ENCODE data around the gene DLG2. TPM values are rescaled to one million over a fixed set of nuclear protein-coding genes. Genes with fewer than 3 reads are reported as not detected.
"Not testable (repeated sequence)": the region's sequence is repeated elsewhere in the genome, so short reads cannot be mapped to it uniquely, and the experiment has no call there.

Gene DLG2
- total and polyA plus RNA-seq, 11 donors = 2.4 to 13.9 (median 7.1) TPM

DNA sequence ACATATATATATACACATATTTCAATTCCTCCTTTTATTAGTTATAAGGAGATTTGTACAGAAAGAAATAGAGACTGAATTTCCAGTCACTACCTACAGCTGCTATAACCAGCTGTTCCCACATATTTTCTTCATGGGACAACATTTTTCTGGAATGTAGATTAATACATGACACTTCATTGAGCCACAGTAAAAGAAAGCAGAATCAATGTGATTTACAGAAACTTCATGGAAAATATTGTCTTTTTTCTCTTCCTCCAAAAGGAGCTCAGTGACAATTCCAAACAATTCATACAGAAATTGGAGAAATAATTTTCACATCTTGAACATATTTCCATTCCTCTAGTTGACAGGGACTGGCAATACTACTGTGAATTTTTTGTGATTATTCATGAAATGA lies 249.2 kb downstream of the DLG2 start:
- no peak for ATAC-seq

GRCh38 chr11:85359859-85360258 lies 267.3 kb downstream of the DLG2 start:
- intact Hi-C loops (cut with DNase I) = no loop called here
- Histone ChIP-seq H3K4me1 (no peaks in the 10 kb centered on the region), H3K27ac (no peak overlapping the region), H3K4me3 (no peak overlapping the region), H3K36me3 (no peaks in the 10 kb centered on the region), H3K27me3 (no peaks in the 10 kb centered on the region), H3K9me3 (no peaks in the 10 kb centered on the region)
- ATAC-seq (no peak), DNase-seq (no peak)
- 87 to 94% (median 91%) methylated on average over 6 of the region's 6 CpGs for WGBS, 4 donors
- TF ChIP-seq, protein P1, sequence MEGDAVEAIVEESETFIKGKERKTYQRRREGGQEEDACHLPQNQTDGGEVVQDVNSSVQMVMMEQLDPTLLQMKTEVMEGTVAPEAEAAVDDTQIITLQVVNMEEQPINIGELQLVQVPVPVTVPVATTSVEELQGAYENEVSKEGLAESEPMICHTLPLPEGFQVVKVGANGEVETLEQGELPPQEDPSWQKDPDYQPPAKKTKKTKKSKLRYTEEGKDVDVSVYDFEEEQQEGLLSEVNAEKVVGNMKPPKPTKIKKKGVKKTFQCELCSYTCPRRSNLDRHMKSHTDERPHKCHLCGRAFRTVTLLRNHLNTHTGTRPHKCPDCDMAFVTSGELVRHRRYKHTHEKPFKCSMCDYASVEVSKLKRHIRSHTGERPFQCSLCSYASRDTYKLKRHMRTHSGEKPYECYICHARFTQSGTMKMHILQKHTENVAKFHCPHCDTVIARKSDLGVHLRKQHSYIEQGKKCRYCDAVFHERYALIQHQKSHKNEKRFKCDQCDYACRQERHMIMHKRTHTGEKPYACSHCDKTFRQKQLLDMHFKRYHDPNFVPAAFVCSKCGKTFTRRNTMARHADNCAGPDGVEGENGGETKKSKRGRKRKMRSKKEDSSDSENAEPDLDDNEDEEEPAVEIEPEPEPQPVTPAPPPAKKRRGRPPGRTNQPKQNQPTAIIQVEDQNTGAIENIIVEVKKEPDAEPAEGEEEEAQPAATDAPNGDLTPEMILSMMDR (IDR thresholded peaks at IDR 0.05) = no peak
- TF ChIP-seq POLR2A (IDR thresholded peaks at IDR 0.05) = no peak

More for the DNA sequence above, 249.2 kb downstream of the DLG2 start:
- DNase-seq = no peak
- intact Hi-C loops (cut with DNase I) = no loop called here
- H3K27me3 ChIP-seq = no peaks in the 10 kb centered on the region
- H3K4me3 ChIP-seq = no peak overlapping the region
- no peaks in the 10 kb centered on the region for H3K4me1 ChIP-seq
- peaks cover 0 to 19% (median 0%) of the 10 kb centered on the region in 12 donors for H3K9me3 ChIP-seq
- H3K36me3 ChIP-seq = no peaks in the 10 kb centered on the region
- TF ChIP-seq, protein P1 (IDR thresholded peaks at IDR 0.05) = no peak
- H3K27ac ChIP-seq = no peak overlapping the region

GRCh38 chr11:85355921-85356320 lies 271.2 kb downstream of the DLG2 start:
- ATAC-seq (no peak), DNase-seq (no peak)
- Histone ChIP-seq H3K4me3 (no peak overlapping the region), H3K27me3 (no peaks in the 10 kb centered on the region), H3K27ac (no peak overlapping the region), H3K9me3 (no peaks in the 10 kb centered on the region), H3K4me1 (no peaks in the 10 kb centered on the region), H3K36me3 (no peaks in the 10 kb centered on the region)
- no peak for TF ChIP-seq POLR2A (IDR thresholded peaks at IDR 0.05)
- TF ChIP-seq, protein P1 (IDR thresholded peaks at IDR 0.05) = no peak
- intact Hi-C loops (cut with DNase I) = no loop called here

- intact Hi-C loops (cut with DNase I); H3K27me3 ChIP-seq; DNase-seq; H3K4me1 ChIP-seq; ATAC-seq; H3K36me3 ChIP-seq; H3K4me3 ChIP-seq; H3K27ac ChIP-seq: not testable (repeated sequence)
- H3K9me3 ChIP-seq = peaks cover 0 to 11% (median 0%) of the 10 kb centered on the region in 12 donors
- 90 to 96% (median 95%) methylated on average over 2 of the region's 2 CpGs for WGBS, 4 donors
Observed at GRCh38 chr11:85349539-85349938, 277.6 kb downstream of the DLG2 start.

- no peak for TF ChIP-seq POLR2A (IDR thresholded peaks at IDR 0.05)
- TF ChIP-seq, protein P1 (IDR thresholded peaks at IDR 0.05) = no peak
- Histone ChIP-seq H3K4me3 (no peak overlapping the region), H3K27ac (no peak overlapping the region), H3K9me3 (peaks cover 0 to 11% (median 0%) of the 10 kb centered on the region in 12 donors), H3K36me3 (no peaks in the 10 kb centered on the region), H3K4me1 (no peaks in the 10 kb centered on the region), H3K27me3 (no peaks in the 10 kb centered on the region)
- DNase-seq (no peak), ATAC-seq (no peak)
- intact Hi-C loops (cut with DNase I) = no loop called here
Observed at GRCh38 chr11:85348945-85349344, 278.2 kb downstream of the DLG2 start.
